GM23248 (cell line): Measurements from ENCODE around the gene ANGPT4.

Source experiments
- EZH2 ChIP-seq: fragments of 200-600 bp; sonication (generic); IDR thresholded peaks from 2 replicates; pipeline ENCODE4 v1.6.1; 2018; ENCODE audit warnings: antibody characterized with exemption, mild to moderate bottlenecking; ENCODE audit not compliant: insufficient read depth, poor library complexity, severe bottlenecking
- EZH2phosphoT487 ChIP-seq: fragments of 200-600 bp; sonication (generic); IDR thresholded peaks from 2 replicates; pipeline ENCODE4 v1.6.1; 2018; ENCODE audit warnings: antibody characterized with exemption, moderate library complexity, mild to moderate bottlenecking, low read depth; ENCODE audit not compliant: insufficient read depth

DNA sequence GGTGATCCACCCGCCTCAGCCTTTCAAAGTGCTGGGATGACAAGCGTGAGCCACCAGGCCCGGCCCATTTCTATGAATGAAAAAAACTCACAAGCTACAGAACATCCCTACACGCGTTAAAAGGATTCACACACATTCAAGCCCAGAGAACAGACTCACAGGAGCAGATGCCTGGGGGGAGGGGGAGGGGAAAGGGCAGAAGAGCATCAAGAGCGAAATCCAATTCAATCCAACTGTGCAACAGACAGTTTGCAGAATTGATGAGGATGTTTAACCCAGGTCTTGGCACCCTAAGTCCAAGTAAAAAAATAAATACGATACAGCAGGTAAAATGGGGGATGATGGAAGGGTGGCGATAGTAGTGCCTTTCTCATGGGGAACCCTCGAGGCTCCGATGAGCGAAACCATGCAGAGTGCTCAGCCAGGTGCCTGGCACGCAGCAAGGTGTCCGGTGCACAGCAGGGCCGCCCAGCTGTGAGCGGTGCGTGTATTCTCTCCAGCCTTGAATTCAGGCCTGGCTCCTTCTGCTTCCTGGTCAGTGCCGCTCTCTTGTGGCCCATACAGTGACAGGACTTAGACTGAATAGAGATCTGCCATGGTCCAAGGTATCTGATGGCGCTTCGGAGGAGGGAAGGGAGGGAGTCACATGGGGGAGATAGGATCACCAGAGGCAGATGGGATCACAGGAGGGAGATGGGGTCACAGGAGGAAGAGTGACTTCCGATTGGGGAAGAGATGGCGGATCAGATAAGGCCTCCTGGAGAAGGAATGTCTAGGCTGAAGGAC, 35.4 kb upstream of the ANGPT4 start:
- TF ChIP-seq EZH2 (no peak), EZH2phosphoT487 (no peak)
